RKO (cell line): ENCODE data around the gene WNT7A.
A peak's percentile ranks its signal among the peaks of the same experiment; 100 is the strongest.
"Not testable (repeated sequence)": the region's sequence is repeated elsewhere in the genome, so short reads cannot be mapped to it uniquely, and the experiment has no call there.

ENCODE experiments used
- DNase-seq: peaks from one replicate; pipeline ENCODE4 v3.0.0-alpha.2; 2016; ENCODE audit warnings: low spot score

Gene WNT7A

GRCh38 chr3:13879946-13880810, at the start of gene WNT7A:
WNT7A (minus strand) TSS chr3:13880071; CDS start chr3:13879816, 255 bp downstream.
- no peak for DNase-seq

DNA sequence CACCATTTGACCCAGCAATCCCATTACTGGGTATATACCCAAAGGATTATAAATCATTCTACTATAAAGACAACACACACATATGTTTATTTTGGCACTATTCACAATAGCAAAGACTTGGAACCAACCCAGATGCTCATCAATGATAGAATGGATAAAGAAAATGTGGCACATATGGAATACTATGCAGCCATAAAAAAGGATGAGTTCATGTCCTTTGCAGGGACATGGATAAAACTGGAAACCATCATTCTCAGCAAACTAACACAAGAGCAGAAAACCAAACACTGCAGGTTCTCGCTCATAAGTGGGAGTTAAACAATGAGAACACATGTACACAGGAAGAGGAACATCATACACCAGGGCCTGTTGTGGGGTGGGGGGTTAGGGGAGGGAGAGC, 48.9 kb upstream of the WNT7A start:
- not testable (repeated sequence) for DNase-seq

DNA sequence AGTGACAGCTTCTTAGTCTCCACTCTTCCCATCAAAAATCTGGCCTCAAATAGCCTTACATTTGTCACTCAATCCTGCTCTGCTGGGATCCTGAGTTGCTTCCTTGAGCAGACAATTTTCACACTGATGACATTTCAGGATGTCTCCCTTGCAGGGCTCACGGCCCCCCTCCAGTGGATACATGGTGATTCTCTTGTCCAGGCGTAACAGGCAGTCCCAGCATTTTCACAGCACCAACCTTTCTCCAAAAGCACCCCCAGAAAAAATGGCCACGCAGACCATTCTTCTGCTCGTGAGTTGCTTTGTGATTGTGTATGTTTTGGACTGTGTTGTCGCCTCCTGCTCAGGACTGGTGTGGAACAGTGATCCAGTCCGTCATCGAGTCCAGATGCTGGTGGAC, 47.4 kb upstream of the WNT7A start:
- peak; percentile 8 for DNase-seq

DNA sequence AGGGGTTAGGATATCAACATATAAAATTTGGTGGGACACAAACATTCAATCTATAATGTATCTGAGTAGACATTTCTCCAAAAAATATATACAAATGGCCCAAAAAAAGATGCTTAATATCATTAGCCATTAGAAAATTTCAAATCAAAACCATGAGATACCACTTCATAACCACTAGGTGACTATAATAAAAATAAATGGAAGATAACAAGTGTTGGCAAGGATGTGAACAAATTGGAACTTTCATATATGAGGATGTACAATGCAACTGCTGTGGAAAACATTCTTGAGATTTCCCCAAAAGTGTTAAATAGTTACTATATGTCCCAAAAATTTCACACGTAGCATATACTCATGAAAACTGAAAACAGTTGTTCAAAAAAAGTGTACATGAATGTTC, 36.5 kb upstream of the WNT7A start:
- no peak for DNase-seq

GRCh38 chr3:13902648-13903238, 22.9 kb upstream of the WNT7A start:
- DNase-seq = no peak

DNA sequence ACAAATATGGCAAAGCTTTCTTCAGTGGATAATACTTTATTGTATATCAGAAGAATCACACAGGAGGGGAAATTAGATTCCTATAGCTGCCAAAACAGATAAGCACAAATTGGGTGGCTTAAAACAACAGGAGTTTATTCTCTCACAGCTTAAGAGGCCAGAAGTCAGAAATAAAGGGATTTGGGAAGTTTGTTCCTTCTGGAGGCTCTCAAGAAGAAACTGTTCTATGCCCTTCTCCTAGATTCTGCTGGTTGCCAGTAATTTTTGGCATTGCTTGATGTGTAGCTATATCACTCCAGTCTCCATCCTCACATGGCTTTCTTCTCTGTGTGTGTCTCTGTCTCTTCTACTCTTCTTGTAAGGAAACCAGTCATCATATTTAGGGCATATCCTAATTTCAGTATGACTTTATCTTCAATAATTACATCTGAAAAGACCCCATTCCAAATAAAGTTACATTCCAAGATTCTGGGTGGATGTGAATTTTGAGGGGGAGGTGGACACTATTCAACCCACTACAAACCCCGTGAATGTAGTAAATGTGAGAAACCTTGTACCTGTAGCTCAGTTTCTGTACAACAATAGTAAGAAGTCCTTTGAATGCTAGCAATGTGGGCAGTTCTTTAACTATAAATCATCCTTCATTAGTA, 22.2 kb upstream of the WNT7A start:
- no peak for DNase-seq

- DNase-seq = no peak
These were observed 18.5 kb upstream of the WNT7A start for GRCh38 chr3:13898346-13898745.

GRCh38 chr3:13896473-13897154, 16.7 kb upstream of the WNT7A start:
- DNase-seq = peak; percentile 84

- peak; percentile 91 for DNase-seq
These were observed 15.6 kb upstream of the WNT7A start for GRCh38 chr3:13895155-13896105.

- no peak for DNase-seq
These were observed 14.9 kb upstream of the WNT7A start for GRCh38 chr3:13894807-13895154.

- no peak for DNase-seq
These were observed 14.4 kb upstream of the WNT7A start for GRCh38 chr3:13894096-13894806.

GRCh38 chr3:13892304-13892703, 12.4 kb upstream of the WNT7A start:
- no peak for DNase-seq

DNA sequence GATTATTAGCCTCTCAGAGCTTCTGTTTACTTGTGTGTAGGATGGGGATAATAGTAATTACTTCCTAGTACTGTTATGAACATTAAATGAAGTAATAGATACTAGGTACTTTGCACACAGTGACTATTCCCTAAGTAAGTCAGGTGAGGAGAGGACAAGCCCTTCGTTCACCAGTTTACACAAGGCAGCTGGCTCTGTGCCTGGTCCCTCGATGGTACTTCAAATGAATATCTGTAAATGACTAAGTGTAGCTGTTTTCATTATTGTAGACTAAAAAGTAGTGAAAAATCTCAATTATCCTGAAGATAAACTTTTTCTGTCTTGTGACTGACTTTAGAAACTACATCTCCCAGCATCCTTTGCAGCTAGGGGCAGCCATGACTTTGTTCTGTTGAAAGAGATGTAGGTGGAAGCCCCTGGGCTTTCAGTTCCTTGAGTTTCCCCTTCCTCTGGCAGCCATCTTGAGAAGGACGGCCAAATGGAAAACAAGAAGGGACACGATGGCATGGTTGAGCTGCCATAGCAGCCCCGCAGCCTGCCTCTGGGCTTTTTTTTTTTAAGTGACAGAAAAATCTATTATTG, 11.7 kb upstream of the WNT7A start:
- peak; percentile 16 for DNase-seq

DNA sequence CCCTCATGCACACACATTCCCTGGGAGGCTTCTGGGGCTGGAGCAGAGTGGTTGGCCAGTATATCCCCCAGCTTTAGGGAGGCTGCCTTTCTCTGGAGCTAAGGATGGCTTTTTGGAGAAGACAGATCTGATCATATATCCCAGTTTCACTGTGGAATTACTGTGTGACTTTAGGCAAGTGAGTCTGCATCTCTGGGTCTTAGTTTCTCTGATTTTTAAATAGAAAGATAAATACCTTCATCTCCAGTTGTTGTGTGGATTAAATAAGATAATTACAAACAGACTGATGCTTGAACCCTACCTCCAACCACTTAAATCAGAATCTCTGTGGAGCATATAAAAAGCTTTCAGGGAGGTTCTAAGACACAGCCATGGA, 11.1 kb upstream of the WNT7A start:
- no peak for DNase-seq

DNA sequence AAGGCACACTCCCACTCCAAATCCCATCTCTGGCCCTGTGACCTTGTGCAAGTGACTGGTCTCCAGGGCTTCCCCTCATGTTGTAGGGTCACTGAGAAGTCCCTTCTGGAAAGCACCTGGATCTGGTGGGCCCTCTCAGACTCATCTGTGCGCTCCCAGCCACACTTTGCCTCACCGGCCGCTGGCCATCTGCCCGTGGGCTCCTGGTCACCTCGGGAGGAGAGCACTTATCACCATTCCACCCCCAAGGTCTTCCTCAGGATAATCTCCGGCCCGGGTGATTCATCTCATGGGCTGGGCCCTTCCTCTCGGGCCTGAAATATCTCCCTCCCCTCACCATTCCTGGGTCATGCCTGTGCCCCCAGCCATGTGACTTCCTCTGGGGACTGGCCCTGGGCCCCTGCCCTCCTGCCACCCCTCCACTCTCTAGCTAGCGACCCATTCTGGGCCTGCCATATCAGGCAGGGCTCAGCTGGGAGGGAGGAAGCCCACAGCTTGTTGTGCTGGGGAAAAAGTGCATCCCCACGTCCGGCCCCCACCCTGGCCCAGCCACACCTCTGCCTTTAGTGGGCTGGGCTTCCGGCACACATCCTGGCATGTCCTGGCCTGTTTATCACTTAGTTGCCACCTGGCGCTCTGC, 10.6 kb upstream of the WNT7A start:
- DNase-seq = no peak

GRCh38 chr3:13888576-13888975, 8.7 kb upstream of the WNT7A start:
- no peak for DNase-seq

DNA sequence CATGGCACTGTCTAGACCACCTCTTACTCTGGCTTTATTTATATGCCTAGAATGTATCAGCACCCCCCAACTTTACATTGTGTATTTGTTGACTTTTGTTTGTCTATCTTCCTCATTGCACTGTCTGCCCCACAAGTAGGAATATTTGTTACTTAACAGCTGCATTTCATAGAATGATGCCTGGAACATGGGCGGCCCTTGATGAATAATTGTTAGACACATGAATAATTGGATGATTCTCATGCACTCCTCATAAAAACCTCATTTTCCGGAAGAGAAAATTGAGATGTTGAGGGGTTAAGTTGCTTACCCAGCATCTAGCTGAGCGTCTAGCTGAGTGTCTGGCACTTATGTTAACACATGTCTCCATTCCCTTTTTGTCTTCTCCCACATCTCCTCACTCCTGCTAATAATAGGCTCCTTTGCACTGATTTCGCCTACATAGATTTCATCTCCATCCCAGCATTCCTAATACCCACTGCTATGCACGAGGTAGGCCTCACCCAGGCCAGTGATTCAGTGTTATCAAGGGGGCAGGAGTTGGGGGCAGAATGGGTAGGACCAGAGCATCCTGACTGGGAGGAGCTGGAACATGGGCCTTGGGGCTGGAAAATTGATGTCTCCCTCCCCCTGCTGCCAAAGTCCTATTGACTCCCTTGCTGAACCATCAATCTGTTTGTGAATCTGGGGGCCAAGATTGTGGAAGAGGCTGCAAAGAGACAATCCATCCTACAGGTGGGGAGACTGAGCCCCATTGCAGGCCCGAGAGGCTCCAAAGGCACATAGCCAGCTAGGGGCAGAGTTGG, 7.8 kb upstream of the WNT7A start:
- DNase-seq = no peak

- DNase-seq = no peak
These were observed 6.8 kb upstream of the WNT7A start for GRCh38 chr3:13886593-13887129.

GRCh38 chr3:13885704-13886010, 5.8 kb upstream of the WNT7A start:
- DNase-seq = no peak
